ENCODE measurements around the gene ATRNL1. TPM values are rescaled to one million over a fixed set of nuclear protein-coding genes. Genes with fewer than 3 reads are reported as not detected.

ATRNL1 gene
- polyA plus RNA-seq, 3 donors, result not detected

- H3K36me3 ChIP-seq (replicated peaks in 1 of 2; ENCODE audit: control insufficient read depth in 1 of 2, insufficient read depth in 2 of 2, low read length in 2 of 2), result no peaks in the 10 kb centered on the region
- no peak overlapping the region for H3K27ac ChIP-seq (ENCODE audit: low read depth in 1 of 2, low read length in 2 of 2)
- H3K27me3 ChIP-seq (ENCODE audit: control insufficient read depth in 2 of 2, insufficient read depth in 2 of 2, low read length in 2 of 2), result no peaks in the 10 kb centered on the region
- H2AFZ ChIP-seq (ENCODE audit: insufficient read depth, low read depth, low read length, poor library complexity, severe bottlenecking), result no peak overlapping the region
- H3K27me3 Mint-ChIP-seq (ENCODE audit: low read depth in 3 of 3), result peaks cover 3 to 7% (median 5%) of the 10 kb centered on the region in 3 donors
- no peaks in the 10 kb centered on the region for H3K36me3 Mint-ChIP-seq
- no peaks in the 10 kb centered on the region for H3K4me1 Mint-ChIP-seq
- H3K4me2 ChIP-seq (replicated peaks; ENCODE audit: extremely low read depth, low read length, poor library complexity, severe bottlenecking), result no peak overlapping the region
- intact Hi-C loops (cut with micrococcal nuclease), result no loop called here
- no peak overlapping the region for H3K4me3 ChIP-seq (replicated peaks in 1 of 3; ENCODE audit: low read depth in 2 of 3, low read length in 3 of 3)
- H3K4me1 ChIP-seq (ENCODE audit: control insufficient read depth in 1 of 2, insufficient read depth in 2 of 2, low read length in 2 of 2), result no peaks in the 10 kb centered on the region
- H4K20me1 ChIP-seq (ENCODE audit: insufficient read depth, low read length), result no peaks in the 10 kb centered on the region
- H3K27ac Mint-ChIP-seq, result no peak overlapping the region
- no peaks in the 10 kb centered on the region for H3K79me2 ChIP-seq (ENCODE audit: insufficient read depth, low read length)
- DNase-seq, result no peak
- no peaks in the 10 kb centered on the region for H3K9me3 ChIP-seq (replicated peaks in 1 of 2; ENCODE audit: control insufficient read depth in 1 of 2, insufficient read depth in 1 of 2, low read length in 2 of 2)
- no peak overlapping the region for H3K4me3 Mint-ChIP-seq
- H3K9me3 Mint-ChIP-seq, result no peaks in the 10 kb centered on the region
- no peak overlapping the region for H3K9ac ChIP-seq (ENCODE audit: insufficient read depth, low read length, poor library complexity, severe bottlenecking)
- TF ChIP-seq, protein P1, sequence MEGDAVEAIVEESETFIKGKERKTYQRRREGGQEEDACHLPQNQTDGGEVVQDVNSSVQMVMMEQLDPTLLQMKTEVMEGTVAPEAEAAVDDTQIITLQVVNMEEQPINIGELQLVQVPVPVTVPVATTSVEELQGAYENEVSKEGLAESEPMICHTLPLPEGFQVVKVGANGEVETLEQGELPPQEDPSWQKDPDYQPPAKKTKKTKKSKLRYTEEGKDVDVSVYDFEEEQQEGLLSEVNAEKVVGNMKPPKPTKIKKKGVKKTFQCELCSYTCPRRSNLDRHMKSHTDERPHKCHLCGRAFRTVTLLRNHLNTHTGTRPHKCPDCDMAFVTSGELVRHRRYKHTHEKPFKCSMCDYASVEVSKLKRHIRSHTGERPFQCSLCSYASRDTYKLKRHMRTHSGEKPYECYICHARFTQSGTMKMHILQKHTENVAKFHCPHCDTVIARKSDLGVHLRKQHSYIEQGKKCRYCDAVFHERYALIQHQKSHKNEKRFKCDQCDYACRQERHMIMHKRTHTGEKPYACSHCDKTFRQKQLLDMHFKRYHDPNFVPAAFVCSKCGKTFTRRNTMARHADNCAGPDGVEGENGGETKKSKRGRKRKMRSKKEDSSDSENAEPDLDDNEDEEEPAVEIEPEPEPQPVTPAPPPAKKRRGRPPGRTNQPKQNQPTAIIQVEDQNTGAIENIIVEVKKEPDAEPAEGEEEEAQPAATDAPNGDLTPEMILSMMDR (IDR thresholded peaks at IDR 0.05), result no peak
These were observed 709.7 kb downstream of the ATRNL1 start for GRCh38 chr10:115802911-115803310.

GRCh38 chr10:115814542-115814941 is 721.4 kb downstream of the ATRNL1 start:
- no peaks in the 10 kb centered on the region for H4K20me1 ChIP-seq (ENCODE audit: insufficient read depth, low read length)
- intact Hi-C loops (cut with micrococcal nuclease), result no loop called here
- no peak overlapping the region for H3K27ac ChIP-seq (ENCODE audit: low read depth in 1 of 2, low read length in 2 of 2)
- TF ChIP-seq, protein P1 (IDR thresholded peaks at IDR 0.05), result no peak
- no peaks in the 10 kb centered on the region for H3K9me3 ChIP-seq (replicated peaks in 1 of 2; ENCODE audit: control insufficient read depth in 1 of 2, insufficient read depth in 1 of 2, low read length in 2 of 2)
- H3K9me3 Mint-ChIP-seq, result peaks cover 0 to 5% (median 0%) of the 10 kb centered on the region in 7 donors
- no peak overlapping the region for H3K4me3 Mint-ChIP-seq
- H2AFZ ChIP-seq (ENCODE audit: insufficient read depth, low read depth, low read length, poor library complexity, severe bottlenecking), result no peak overlapping the region
- H3K27me3 ChIP-seq (ENCODE audit: control insufficient read depth in 2 of 2, insufficient read depth in 2 of 2, low read length in 2 of 2), result no peaks in the 10 kb centered on the region
- H3K4me3 ChIP-seq (replicated peaks in 1 of 3; ENCODE audit: low read depth in 2 of 3, low read length in 3 of 3), result no peak overlapping the region
- no peak overlapping the region for H3K9ac ChIP-seq (ENCODE audit: insufficient read depth, low read length, poor library complexity, severe bottlenecking)
- no peak for DNase-seq
- H3K4me1 Mint-ChIP-seq, result no peaks in the 10 kb centered on the region
- H3K36me3 ChIP-seq (replicated peaks in 1 of 2; ENCODE audit: control insufficient read depth in 1 of 2, insufficient read depth in 2 of 2, low read length in 2 of 2), result no peaks in the 10 kb centered on the region
- H3K4me1 ChIP-seq (ENCODE audit: control insufficient read depth in 1 of 2, insufficient read depth in 2 of 2, low read length in 2 of 2), result no peaks in the 10 kb centered on the region
- H3K79me2 ChIP-seq (ENCODE audit: insufficient read depth, low read length), result no peaks in the 10 kb centered on the region
- H3K36me3 Mint-ChIP-seq, result no peaks in the 10 kb centered on the region
- no peak overlapping the region for H3K27ac Mint-ChIP-seq
- H3K27me3 Mint-ChIP-seq (ENCODE audit: low read depth in 3 of 3), result no peaks in the 10 kb centered on the region
- H3K4me2 ChIP-seq (replicated peaks; ENCODE audit: extremely low read depth, low read length, poor library complexity, severe bottlenecking), result no peak overlapping the region
- WGBS (ENCODE audit: insufficient coverage), result no CpG with 5 or more reads among the region's 2 CpGs

Data from CD14-positive monocyte (primary cell).